ENCODE results near the gene HOTAIR.

Gene HOTAIR

DNA sequence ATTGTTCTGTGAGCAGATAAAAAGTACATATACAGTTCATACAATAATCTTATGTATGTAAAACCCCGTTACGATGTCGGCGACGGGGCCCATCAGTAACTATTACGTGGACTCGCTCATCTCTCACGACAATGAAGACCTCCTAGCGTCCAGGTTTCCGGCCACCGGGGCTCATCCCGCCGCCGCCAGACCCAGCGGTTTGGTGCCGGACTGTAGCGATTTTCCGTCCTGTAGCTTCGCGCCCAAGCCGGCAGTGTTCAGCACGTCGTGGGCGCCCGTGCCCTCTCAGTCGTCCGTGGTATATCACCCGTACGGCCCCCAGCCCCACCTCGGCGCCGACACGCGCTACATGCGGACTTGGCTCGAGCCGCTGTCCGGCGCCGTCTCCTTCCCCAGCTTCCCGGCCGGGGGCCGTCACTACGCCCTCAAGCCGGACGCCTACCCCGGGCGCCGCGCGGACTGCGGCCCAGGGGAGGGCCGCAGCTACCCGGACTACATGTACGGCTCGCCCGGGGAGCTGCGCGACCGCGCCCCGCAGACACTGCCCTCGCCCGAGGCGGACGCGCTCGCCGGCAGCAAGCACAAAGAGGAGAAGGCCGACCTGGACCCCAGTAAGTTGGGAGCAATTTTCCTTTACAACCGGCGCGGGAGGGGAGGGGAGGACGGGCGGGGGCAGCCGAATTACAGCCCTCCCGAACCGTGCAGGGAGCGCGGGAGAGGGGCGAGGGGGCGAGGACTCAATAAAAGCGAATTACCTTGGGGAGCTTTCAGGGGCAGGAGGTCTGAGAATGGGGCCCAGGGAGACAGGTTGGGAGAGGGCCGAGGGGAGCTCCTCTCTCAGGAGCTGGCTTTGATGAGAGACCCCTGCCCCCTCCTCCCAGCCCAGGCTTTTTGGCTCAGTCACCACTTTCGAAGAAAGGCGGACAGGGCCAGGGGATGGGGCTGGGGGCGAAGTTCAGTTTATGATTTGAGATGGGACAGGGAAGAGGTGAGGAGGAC, 25.7 kb upstream of the HOTAIR start, which contains the start of gene HOXC9:
Gene HOXC9, plus strand, starts transcription at position 46 of the 999 bp plus-strand sequence. Its CDS starts 28 bp downstream, at position 74.
- no peak for DNase-seq (ENCODE audit: low read depth in 2 of 2)

DNA sequence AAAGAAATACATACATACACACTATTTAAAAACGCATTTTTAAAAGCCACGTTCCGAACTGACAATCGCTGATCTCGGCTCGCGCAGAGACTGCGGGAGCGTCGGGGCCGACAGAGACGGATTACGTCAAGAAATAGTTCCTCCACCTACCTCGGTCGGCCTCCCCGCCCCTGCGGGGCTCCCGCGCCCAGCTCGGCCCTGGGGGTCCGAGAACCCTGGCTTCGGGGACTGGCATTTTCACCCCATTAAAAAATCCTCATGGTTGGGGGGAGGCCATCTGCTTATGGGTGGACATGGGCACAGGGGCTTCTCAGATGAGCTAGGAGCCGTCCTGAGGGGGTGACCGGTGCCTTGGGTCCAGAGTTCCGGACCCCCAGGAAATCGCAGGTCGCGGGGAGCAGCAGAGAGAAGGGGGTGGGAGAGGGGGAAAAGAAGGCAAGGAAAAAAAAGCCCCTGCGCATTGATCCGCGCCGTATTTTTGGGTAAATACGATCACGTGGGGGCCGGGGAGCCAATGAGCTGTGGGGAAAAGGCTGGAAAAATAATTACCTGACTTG, 24.9 kb upstream of the HOTAIR start:
- no peak for DNase-seq (ENCODE audit: low read depth in 2 of 2)

DNA sequence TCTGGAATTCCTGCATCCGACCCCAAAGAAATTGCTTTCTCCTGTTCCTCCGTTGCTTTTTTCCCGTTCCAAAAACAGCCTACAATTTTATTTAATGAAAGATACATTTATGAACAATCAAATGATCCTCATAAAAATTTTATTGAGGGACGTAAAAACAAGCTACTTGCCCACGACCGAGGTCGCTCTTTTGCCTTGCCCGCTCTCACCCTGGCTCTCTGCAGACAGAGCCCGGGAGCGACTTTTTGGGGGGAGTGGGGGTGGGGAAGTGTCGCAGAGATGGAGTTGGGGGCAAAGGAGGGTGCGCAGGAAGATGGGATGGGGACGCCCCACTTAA, 24.1 kb upstream of the HOTAIR start:
- DNase-seq (ENCODE audit: low read depth in 2 of 2): no peak

DNA sequence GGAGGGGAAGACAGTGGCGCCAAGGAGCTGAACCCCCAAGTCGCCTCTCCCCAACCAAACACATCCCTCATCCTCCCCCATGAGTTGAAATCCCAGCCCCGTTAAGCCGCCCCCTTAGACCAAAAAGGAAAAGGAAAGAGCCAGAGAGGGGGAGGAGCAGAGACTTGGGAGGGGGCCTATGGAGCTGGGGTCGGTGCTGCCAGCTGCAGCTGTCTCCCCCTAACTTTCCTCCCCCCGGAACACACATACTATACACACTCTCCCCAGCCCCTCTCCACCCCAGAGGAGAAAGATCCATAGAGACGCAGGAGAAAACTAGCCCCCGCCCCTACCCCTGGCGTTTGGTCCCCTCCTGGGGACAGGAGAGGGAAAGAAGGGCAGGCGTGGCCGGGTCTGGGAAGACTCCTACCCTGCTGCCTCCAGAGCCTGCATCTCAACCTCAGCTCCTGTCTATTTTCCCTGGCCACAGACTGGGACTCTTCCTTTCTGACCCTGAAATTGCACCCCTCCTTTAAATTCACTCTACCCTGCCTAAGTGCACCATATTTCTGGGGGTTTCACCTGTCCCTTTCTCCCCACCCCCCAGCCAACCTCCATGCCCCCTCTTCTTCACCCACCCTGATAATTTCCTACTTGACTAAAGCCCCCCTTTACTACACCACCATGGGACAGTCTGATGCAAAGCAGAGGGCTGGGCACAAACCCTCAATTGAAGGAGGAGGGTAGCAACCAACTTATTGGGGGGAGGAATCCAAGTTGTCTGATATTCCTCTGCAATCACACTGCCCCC, 23.6 kb upstream of the HOTAIR start:
- DNase-seq (ENCODE audit: low read depth in 2 of 2): no peak

DNA sequence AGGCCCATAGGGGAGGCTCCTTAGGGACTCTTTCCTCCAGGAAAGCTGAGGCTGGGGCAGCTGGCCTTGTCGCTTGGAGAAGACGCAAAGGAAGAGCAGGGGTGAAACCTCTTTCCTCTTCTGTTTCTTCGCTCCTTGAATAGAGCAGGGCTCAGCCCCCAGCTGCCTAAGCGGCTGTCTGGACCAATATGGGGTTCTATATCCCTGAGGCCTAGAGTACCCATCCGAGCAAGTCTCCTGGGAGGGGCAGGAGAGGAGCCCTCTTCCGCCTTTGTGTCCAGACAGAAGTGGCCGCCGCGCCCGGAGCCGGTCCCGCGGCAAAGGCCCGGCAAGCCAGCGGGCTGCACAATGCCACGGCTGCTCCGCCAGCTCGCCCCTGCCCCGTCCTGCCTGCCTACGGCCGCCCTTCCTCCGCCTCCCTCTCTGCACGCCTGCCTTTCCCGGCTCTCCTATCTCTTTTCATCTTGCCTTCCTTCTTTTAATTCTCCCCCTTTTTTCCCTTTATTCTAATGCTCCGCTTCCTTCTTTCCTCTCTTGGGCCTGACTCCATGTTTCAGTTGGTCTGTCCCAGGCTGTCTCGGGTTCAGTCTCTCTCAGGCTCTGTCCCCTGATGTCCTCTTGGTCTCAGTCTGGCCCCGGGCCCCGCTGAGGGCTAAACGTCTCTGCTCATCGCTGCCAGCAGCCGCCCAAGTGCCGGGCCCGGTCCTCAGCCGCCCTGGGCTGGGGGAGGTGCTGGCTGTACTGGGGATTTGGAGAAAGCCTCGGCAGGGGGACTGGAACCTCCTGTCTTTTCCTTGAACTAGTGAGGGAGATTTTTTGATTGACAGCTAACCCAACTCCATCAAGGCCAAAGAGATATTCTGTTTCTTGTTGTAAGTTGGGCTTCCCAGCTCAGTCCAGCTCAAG, 22.7 kb upstream of the HOTAIR start:
- DNase-seq (ENCODE audit: low read depth in 2 of 2): no peak

DNA sequence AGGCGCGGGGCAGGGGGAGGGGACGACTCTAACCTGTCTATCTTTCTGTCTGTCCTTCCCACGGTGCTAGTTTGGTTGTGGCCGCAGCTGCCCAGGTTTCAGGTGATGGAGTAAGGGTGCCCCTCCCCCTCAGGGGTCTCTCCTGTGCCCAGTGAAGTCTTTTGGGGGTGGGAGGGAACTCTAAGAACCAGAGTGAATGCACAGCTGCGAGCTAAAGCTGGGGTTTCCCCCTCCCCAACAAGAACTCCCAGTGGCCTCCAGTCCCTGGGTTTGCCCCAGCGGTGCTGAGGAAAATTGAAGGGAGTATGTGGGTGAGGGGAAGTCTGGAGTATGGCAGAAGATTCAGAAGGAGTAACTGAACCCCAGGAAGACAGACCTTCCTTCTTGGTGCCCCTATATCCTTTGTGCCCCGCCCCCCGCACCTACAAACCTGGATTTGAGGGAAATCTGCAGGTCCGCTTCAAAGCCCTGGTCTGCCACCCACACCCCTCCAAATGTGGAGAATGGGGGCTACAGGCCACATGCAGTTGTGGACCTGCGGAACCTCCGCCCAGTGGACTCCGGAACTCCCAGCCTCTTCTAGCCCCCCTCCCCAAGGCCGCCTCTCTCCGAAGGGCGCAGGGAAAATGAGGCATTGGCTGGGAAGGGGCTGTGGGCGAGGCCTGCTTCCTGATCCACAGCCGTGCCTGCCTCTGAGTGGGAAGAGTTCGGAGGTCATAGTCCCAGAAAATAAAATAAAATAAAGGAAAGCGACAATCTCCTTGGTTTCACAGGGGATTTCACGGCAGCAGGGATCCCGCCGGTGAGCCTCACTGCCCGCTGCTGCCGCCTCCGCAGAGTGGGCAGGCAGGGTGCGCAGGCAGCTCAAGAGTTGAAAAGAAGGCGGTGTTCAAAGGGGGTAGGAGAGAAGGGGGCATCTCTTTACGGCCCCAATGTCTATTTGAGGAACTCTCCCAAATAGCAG, 21.8 kb upstream of the HOTAIR start:
- no peak for DNase-seq (ENCODE audit: low read depth in 2 of 2)

DNA sequence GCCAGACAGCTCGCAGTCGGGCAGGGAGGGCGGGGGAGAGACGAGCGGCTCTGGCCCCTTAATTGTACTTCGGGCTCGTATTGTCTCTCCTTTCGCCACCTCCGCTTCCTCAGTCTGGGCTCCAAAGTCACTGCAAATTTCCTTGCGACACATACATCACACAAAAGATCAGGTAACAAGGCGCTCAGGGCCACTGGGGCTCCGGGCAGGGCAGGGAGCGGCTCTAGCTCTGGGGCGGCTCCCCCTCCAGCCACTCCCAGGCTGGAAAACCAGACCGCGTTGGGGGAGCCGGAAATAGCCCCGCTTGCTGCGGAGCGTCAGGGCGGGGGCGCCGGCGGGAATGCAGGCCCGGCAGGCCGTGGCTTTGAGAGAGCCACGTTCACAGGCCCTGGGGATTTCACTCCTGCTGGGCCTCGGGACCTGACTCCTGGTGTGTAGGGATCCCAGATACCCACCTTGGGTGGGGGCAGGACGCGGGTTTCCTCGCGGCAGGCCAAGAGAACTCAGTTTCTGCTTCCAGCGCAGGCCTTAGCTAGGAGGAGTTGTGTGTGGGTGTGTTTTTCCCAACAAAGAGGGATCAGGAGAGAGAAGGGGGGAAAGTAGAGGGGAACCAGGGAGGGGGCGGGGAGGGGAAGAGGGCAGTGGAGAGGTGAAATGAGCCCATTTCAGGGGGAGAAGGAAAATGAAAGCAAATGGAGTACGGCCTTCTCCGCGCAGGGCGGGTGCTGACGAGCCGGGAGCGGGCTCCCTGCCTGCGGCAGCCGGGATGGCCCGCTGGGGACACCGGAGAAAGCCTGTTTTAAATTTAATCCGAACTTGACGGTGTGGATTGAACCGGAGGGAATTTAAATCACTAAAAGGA, 20.9 kb upstream of the HOTAIR start:
- DNase-seq (ENCODE audit: low read depth in 2 of 2): no peak

DNA sequence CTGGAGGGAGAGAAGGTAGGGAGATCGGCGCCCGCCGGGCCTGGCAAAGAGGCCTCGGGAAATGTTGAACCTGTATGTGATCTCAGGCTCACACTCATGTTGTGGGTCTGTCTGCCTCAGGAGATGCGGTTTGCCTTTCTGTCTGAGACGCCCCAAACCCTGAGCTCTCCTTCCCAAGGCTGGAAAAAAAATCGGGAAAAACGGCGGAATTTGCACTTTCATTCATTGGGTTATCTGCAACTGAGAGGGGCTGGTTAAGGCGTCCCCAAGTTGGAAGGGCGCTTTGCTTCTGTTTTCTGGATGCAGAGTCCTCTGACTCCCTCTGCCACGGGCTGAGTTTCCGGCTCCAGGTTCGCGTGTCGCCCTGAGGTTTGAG, 20.2 kb upstream of the HOTAIR start:
- no peak for DNase-seq (ENCODE audit: low read depth in 2 of 2)

DNA sequence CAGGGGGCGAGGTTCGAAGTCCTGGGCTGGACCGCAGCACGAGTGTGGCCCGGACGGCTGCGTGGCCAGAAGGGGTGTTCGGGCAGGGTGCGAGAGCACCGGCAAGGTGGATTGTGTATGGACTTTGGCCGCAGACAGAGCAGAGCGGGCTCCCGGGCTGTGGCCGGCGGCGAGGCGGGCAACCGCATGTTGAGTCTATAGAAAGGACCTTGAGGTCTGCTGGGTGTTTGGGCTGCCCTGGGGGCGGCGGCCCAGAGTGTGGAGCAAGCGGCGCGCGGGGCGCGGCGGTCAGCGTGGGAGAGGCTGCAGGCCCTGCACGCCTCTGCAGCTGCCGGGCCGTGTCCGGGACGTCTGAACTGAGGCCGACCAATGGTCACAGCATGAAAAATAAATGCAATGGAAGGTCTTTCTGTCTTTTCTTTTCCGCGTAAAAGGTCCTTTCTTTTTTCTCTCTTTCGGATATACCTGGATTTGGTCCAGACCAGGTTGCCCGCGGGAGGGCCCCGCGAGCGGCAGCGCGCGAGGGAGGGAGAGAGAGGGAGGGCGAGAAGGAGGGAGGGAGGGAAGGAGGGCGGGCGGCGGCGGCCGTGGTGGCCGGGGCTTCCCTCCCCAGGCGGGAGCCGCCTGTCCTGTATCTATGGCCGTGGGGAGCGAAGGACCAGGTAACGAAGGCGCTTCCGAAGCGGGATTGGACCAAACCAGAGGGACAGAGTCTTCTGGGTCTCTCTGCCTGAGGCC, 19.7 kb upstream of the HOTAIR start:
- no peak for DNase-seq (ENCODE audit: low read depth in 2 of 2)

DNA sequence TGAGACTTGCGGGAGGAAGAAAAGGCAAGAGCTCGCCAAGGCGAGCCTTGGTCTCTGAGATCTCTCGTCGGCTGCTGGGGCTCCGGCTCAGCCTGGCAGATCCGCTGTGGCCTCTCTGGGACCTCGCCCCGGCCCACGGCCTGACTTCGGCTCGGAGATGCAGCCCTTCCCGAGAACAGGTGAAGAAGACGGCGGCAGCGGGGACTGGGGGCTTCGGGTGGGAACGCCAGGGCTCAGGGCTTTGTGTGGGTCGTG, 19.2 kb upstream of the HOTAIR start:
- DNase-seq (ENCODE audit: low read depth in 2 of 2): no peak

DNA sequence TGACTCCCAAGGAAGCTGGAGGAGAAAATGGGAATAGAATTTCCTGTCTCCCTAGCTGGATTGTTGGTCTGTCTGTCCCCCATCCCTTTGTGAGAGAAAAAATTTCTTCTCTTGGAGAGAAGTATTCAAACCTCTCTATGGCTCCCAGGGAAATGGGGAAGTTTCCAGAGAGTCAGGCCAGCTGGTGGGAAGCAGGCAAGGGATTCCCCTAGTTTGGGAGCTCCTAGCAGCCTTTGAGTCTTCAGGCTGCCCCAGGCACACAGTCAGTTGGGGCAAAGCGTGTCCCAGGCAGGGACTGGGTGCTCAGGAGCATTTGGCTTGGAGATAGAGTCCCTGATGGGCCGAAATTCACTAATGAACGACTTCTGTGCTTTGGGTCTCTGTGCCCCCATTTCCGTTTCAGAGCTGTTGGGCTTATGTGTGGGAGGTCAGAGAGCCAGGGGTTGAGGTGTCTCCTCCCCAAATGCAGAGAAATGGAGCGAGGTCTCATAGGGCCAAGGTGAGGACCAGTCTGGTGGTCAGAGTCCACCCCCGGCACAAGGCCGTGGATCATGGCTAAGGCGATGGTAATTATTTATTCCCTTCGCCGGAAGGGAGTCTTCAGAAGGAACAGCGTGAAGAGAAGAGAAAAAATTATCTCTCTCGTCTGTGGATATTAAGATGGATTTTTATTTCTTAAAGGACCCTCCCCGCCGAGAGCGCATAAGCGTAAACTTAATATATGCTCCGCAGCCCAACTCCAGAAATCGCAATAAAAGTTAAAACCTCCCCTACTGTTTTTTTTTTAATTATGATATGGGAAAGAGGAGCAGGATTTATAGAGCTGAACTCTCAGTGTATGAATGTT, 18.6 kb upstream of the HOTAIR start:
- DNase-seq (ENCODE audit: low read depth in 2 of 2): no peak

DNA sequence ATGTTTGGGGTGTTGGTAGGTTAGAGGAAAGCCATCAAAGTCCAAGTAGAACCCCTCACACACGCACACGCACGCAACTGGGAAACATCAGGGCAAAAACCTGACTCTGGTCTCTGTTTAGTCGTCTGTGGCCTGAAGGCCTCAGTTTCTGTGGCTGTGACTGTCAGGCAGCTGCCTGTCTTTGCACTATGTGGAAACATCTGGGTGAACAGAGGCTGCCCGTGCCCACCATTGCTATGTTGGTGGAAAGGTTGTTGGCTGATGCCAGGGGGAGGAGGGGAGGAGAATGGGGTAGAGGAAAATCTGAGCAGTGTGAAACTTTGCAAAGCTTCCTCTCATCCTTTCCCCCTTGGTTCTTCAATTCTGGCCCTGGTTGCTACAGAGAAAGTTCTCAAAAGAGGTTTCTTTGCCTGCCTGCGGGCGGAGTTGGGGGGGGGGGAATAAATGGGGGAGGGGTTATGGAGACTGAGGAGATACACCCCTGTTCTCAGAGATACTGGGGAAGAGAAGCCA, 17.7 kb upstream of the HOTAIR start:
- no peak for DNase-seq (ENCODE audit: low read depth in 2 of 2)

DNA sequence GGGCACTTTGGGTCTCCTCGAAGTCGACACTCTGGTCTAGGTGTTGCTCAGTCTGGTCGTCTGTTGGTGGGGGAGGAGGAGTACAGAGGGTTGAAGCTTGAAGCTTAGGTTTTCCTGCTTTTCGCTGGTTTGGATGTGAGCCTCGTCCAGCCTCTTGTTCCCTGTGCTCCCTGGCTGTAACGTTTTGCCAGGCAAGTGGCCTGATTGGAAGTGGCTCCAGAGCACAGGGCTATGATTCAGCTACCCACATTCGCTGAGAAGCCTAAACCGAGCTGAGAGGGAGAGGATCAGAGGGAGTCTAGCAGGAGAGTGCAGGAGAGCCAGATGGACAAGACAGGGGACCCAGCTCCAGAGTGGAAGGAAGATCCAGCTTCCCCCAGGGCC, 16.3 kb upstream of the HOTAIR start:
- DNase-seq (ENCODE audit: low read depth in 2 of 2): no peak

DNA sequence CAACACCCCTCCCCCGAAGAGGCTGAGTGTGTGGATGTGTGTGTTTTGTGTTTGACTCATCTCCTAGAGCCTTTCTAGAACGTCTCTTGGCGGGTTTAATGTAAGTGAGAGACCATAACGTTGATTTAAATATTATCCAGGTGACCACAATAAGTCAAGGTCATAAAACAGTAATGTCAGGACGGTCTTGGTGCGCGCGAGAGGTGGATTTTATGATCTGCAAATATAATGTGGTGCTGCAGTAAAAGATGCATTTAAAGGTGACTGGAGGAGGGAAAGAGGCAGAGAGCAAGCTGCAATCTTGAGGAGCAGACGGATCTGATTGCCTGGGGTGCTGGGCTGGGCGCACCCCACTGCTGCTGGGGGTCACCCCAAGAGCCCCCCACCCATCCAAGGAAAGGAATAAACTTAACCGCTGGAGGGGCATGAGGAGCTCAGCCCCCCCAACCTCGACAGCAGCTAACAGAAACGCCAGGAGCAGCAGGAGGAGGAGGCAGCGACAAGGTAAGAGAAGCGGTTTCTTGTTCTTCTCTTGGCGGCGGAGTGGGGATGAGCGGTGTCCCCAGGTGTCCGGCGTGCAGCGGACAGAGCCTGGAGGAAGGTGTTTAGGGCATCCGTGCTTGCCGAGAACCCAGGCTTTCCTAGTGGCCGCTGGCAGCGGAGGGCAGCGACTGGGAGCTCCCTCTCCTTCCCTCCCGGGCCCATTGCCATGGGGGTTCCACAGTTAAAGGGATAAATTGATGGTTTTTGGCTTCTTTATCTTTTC, 15.7 kb upstream of the HOTAIR start:
- DNase-seq (ENCODE audit: low read depth in 2 of 2): no peak

DNA sequence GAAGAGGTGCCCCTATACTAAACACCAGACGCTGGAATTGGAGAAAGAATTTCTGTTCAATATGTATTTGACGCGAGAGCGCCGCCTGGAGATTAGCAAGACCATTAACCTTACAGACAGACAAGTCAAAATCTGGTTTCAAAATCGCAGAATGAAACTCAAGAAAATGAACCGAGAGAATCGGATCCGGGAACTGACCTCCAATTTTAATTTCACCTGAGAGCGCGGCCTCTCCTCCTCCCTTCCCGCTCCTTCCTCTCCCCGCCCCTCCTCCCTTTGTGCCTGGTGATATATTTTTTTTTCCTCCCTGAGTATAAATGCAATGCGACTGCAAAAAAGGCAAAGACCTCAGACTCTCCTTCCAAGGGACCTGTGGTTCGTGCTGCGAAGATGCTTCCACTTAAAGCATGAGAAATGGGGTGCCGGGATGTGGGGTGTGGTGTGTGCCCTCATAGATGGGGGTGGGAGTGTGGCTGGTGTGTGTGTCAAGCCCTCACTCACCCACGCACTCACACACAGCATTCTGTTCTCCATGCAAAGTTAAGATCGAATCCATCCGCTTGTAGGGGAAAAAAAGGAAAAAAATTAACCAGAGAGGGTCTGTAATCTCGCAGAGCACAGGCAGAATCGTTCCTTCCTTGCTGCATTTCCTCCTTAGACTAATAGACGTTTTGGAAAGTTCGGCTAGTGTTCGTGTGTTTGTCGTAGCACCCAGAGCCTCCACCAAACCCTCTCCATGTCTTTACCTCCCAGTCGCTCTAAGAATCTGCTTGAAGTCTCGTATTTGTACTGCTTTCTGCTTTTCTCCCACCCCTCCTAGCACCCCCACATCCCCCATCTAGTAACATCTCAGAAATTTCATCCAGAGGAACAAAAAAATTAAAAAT, 14.7 kb upstream of the HOTAIR start:
- no peak for DNase-seq (ENCODE audit: low read depth in 2 of 2)

Data from stimulated activated CD4-positive, alpha-beta T cell treated with anti-CD3 and anti-CD28 coated beads, Interleukin-4, amount 100 ng/mL, for 48 hours (primary cell).